SK-N-SH treated with all-trans-retinoic acid at 6 μM for 48 hours (cell line): ENCODE results near the gene WFDC5.

Experiments
- ATAC-seq: fragments of 200-7000 bp; cut with Tn5 transposase; 3 replicates; pipeline ENCODE4 v1.9.1; 2020; ENCODE audit warnings: mild to moderate bottlenecking, moderate library complexity
- ARNTL ChIP-seq: fragments of 450-650 bp; formaldehyde crosslinking; IDR thresholded peaks from 2 replicates; pipeline ENCODE4 v1.5.0; 2020; ENCODE audit warnings: low read depth, mild to moderate bottlenecking, moderate library complexity, borderline replicate concordance
- CREB5 ChIP-seq: fragments of 250-450 bp; sonication (Bioruptor Pico); IDR thresholded peaks from 2 replicates; pipeline ENCODE4 v1.5.1; 2020; ENCODE audit warnings: low read depth, mild to moderate bottlenecking, moderate library complexity
- CSDC2 ChIP-seq: fragments of 250-450 bp; sonication (Bioruptor Pico); IDR thresholded peaks from 2 replicates; pipeline ENCODE4 v1.5.0; 2020; ENCODE audit warnings: mild to moderate bottlenecking, moderate library complexity
- GLIS3 ChIP-seq: fragments of 250-450 bp; sonication (Bioruptor Pico); IDR thresholded peaks from 2 replicates; pipeline ENCODE4 v1.5.0; 2020; ENCODE audit warnings: mild to moderate bottlenecking, moderate library complexity
- ISL1 ChIP-seq: fragments of 250-450 bp; sonication (Bioruptor Pico); IDR thresholded peaks from 2 replicates; pipeline ENCODE4 v2.1.2; 2022; ENCODE audit warnings: mild to moderate bottlenecking, moderate library complexity
- POU6F1 ChIP-seq: fragments of 250-450 bp; sonication (Bioruptor Pico); IDR thresholded peaks from 2 replicates; pipeline ENCODE4 v1.8.0; 2021; ENCODE audit warnings: low read depth, mild to moderate bottlenecking, moderate library complexity, borderline replicate concordance
- TCF4 ChIP-seq: fragments of 250-450 bp; sonication (Bioruptor Pico); IDR thresholded peaks from 2 replicates; pipeline ENCODE4 v1.8.0; 2021; ENCODE audit warnings: mild to moderate bottlenecking, moderate library complexity, borderline replicate concordance
- TOX ChIP-seq: fragments of 250-450 bp; sonication (Bioruptor Pico); IDR thresholded peaks from 2 replicates; pipeline ENCODE4 v1.8.0; 2021; ENCODE audit warnings: mild to moderate bottlenecking, moderate library complexity, borderline replicate concordance
- ZC3H10 ChIP-seq: fragments of 250-450 bp; sonication (Bioruptor Pico); IDR thresholded peaks from 2 replicates; pipeline ENCODE4 v1.5.1; 2021; ENCODE audit warnings: mild to moderate bottlenecking, moderate library complexity
- ZFP3 ChIP-seq: fragments of 250-450 bp; sonication (Bioruptor Pico); IDR thresholded peaks from 2 replicates; pipeline ENCODE4 v1.5.0; 2020; ENCODE audit warnings: mild to moderate bottlenecking, moderate library complexity
- ZFP30 ChIP-seq: fragments of 450-650 bp; formaldehyde crosslinking; IDR thresholded peaks from 2 replicates; pipeline ENCODE4 v1.5.0; 2022; ENCODE audit warnings: mild to moderate bottlenecking, moderate library complexity
- ZNF565 ChIP-seq: fragments of 450-650 bp; formaldehyde crosslinking; conservative IDR thresholded peaks from 2 replicates; pipeline ENCODE4 v1.5.0; 2020; ENCODE audit warnings: low read depth, mild to moderate bottlenecking, moderate library complexity
- ZNF70 ChIP-seq: fragments of 450-650 bp; formaldehyde crosslinking; IDR thresholded peaks from 2 replicates; pipeline ENCODE4 v1.5.0; 2020; ENCODE audit warnings: mild to moderate bottlenecking, moderate library complexity
- ZNF8 ChIP-seq: fragments of 450-650 bp; formaldehyde crosslinking; IDR thresholded peaks from 2 replicates; pipeline ENCODE4 v1.5.0; 2020; ENCODE audit warnings: mild to moderate bottlenecking, moderate library complexity
- TF ChIP-seq, protein P1 (sequence below): fragments of 250-450 bp; sonication (Bioruptor Pico); IDR thresholded peaks from 2 replicates; pipeline ENCODE4 v1.5.1; 2021; ENCODE audit warnings: mild to moderate bottlenecking, moderate library complexity
- TF ChIP-seq, protein P2 (sequence below): fragments of 250-450 bp; sonication (Bioruptor Pico); IDR thresholded peaks from 2 replicates; pipeline ENCODE4 v1.5.0; 2020; ENCODE audit warnings: mild to moderate bottlenecking, moderate library complexity
- TF ChIP-seq, protein P3 (sequence below): fragments of 250-450 bp; sonication (Bioruptor Pico); IDR thresholded peaks from 2 replicates; pipeline ENCODE4 v1.8.0; 2020; ENCODE audit warnings: mild to moderate bottlenecking, moderate library complexity, borderline replicate concordance

WFDC5 gene

DNA sequence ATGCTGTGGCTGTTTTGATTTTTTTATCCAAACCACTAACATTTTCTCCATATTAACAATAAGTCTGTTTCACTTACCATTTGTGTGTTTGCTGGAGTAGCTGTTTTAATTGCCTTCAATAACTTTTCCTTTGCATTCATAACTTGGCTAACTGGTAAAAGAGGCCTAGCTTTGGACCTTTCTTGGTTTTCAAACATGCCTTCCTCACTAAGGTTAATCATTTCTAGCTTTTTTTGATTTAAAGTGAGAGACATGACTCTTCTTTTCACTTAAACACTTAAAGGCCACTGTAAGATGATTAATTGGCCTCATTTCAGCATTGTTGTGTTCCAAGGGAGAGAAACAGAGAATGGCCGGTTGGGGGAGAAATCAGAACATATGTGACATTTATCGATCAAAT, 6.4 kb upstream of the WFDC5 start:
- TF ChIP-seq CREB5 (CRISPR knock-in tag) (no peak), ARNTL (CRISPR knock-in tag) (no peak), ZNF8 (CRISPR knock-in tag) (no peak)
- ATAC-seq, result no peak

DNA sequence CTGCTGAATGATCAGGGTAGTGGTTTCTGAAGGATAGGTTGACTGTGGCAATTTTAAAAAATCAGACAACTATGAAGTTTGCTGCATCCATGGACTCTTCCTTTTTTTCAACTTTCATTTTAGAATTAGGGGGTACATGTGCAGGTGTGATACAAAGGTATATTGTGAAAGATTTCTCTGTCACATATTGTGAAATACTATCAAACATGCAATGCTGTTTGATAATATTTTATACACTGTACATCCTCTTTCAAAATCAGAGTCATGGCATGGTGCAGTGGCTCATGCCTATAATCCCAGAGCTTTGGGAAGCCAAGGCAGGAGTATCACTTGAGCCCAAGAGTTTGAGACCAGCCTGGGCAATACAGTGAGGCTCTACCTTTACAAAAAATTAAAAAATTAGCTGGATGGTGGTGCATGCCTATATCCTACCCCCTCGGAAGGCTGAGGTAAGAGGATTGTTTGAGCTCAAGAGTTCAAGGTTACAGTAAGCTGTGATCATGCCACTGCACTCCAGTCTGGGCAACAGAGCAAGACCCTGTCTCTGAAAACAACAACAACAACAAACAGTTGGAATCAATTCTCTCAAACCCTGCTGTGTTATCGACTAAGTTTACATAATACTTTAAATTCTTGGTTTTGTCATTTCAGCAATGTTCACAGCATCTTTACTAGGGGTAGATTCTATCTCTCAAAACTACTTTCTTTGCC, 4.7 kb upstream of the WFDC5 start:
- ATAC-seq, result no peak

GRCh38 chr20:45118028-45118427, 3.1 kb upstream of the WFDC5 start:
- ATAC-seq, result no peak
- no peak for TF ChIP-seq CREB5 (CRISPR knock-in tag)
- no peak for TF ChIP-seq ZC3H10 (CRISPR knock-in tag)
- TF ChIP-seq ZNF565, result no peak
- no peak for TF ChIP-seq ZFP30 (CRISPR knock-in tag)
- TF ChIP-seq, all 23 proteins: peak for 0

More for the DNA sequence above, 4.7 kb upstream of the WFDC5 start:
- TF ChIP-seq, protein P1, sequence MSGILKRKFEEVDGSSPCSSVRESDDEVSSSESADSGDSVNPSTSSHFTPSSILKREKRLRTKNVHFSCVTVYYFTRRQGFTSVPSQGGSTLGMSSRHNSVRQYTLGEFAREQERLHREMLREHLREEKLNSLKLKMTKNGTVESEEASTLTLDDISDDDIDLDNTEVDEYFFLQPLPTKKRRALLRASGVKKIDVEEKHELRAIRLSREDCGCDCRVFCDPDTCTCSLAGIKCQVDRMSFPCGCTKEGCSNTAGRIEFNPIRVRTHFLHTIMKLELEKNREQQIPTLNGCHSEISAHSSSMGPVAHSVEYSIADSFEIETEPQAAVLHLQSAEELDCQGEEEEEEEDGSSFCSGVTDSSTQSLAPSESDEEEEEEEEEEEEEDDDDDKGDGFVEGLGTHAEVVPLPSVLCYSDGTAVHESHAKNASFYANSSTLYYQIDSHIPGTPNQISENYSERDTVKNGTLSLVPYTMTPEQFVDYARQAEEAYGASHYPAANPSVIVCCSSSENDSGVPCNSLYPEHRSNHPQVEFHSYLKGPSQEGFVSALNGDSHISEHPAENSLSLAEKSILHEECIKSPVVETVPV (CRISPR knock-in tag), result no peak
- TF ChIP-seq TOX (no peak), ISL1 (CRISPR knock-in tag) (no peak), ZC3H10 (CRISPR knock-in tag) (no peak), CSDC2 (no peak), ZNF8 (CRISPR knock-in tag) (no peak), ZNF70 (no peak), GLIS3 (CRISPR knock-in tag) (no peak), ARNTL (CRISPR knock-in tag) (no peak), ZFP30 (CRISPR knock-in tag) (no peak), TCF4 (CRISPR knock-in tag) (no peak), POU6F1 (CRISPR knock-in tag) (no peak), ZFP3 (no peak)
- TF ChIP-seq, protein P2, sequence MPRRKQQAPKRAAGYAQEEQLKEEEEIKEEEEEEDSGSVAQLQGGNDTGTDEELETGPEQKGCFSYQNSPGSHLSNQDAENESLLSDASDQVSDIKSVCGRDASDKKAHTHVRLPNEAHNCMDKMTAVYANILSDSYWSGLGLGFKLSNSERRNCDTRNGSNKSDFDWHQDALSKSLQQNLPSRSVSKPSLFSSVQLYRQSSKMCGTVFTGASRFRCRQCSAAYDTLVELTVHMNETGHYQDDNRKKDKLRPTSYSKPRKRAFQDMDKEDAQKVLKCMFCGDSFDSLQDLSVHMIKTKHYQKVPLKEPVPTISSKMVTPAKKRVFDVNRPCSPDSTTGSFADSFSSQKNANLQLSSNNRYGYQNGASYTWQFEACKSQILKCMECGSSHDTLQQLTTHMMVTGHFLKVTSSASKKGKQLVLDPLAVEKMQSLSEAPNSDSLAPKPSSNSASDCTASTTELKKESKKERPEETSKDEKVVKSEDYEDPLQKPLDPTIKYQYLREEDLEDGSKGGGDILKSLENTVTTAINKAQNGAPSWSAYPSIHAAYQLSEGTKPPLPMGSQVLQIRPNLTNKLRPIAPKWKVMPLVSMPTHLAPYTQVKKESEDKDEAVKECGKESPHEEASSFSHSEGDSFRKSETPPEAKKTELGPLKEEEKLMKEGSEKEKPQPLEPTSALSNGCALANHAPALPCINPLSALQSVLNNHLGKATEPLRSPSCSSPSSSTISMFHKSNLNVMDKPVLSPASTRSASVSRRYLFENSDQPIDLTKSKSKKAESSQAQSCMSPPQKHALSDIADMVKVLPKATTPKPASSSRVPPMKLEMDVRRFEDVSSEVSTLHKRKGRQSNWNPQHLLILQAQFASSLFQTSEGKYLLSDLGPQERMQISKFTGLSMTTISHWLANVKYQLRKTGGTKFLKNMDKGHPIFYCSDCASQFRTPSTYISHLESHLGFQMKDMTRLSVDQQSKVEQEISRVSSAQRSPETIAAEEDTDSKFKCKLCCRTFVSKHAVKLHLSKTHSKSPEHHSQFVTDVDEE (CRISPR knock-in tag), result no peak
- TF ChIP-seq, protein P3, sequence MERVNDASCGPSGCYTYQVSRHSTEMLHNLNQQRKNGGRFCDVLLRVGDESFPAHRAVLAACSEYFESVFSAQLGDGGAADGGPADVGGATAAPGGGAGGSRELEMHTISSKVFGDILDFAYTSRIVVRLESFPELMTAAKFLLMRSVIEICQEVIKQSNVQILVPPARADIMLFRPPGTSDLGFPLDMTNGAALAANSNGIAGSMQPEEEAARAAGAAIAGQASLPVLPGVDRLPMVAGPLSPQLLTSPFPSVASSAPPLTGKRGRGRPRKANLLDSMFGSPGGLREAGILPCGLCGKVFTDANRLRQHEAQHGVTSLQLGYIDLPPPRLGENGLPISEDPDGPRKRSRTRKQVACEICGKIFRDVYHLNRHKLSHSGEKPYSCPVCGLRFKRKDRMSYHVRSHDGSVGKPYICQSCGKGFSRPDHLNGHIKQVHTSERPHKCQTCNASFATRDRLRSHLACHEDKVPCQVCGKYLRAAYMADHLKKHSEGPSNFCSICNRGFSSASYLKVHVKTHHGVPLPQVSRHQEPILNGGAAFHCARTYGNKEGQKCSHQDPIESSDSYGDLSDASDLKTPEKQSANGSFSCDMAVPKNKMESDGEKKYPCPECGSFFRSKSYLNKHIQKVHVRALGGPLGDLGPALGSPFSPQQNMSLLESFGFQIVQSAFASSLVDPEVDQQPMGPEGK (CRISPR knock-in tag), result no peak
